HEK293 (cell line): ENCODE data around the gene WDFY2.

Experiments used
- GLI4 ChIP-seq: fragments of 450-650 bp; formaldehyde crosslinking; IDR thresholded peaks from 2 replicates; pipeline ENCODE4 v1.5.1; 2016; ENCODE audit warnings: missing biosample characterization, missing genetic modification characterization
- IKZF3 ChIP-seq: fragments of 450-650 bp; IDR thresholded peaks from 2 replicates; pipeline ENCODE4 v1.5.0; 2018; ENCODE audit warnings: missing biosample characterization, mild to moderate bottlenecking, missing genetic modification characterization, moderate library complexity
- MYNN ChIP-seq: fragments of 450-650 bp; formaldehyde crosslinking; IDR thresholded peaks from 2 replicates; pipeline ENCODE4 v1.5.1; 2016; ENCODE audit warnings: missing biosample characterization, missing genetic modification characterization, borderline replicate concordance
- OVOL3 ChIP-seq: fragments of 450-650 bp; formaldehyde crosslinking; IDR thresholded peaks from 2 replicates; pipeline ENCODE4 v1.5.1; 2016; ENCODE audit warnings: missing biosample characterization, missing genetic modification characterization
- PRDM4 ChIP-seq: fragments of 450-650 bp; formaldehyde crosslinking; IDR thresholded peaks from 2 replicates; pipeline ENCODE4 v1.5.1; 2017; ENCODE audit warnings: missing biosample characterization, missing genetic modification characterization
- SETDB1 ChIP-seq: IDR thresholded peaks from one replicate; pipeline ENCODE4 v1.6.1; 2017; ENCODE audit warnings: mild to moderate bottlenecking, low read length, moderate library complexity, mixed read lengths; ENCODE audit not compliant: insufficient read length
- TCF7L2 ChIP-seq: IDR thresholded peaks from 2 replicates; pipeline ENCODE4 v1.6.1; 2011; ENCODE audit warnings: low read depth, mild to moderate bottlenecking, inconsistent platforms, low read length, moderate library complexity, borderline replicate concordance
- YY2 ChIP-seq: fragments of 450-650 bp; formaldehyde crosslinking; IDR thresholded peaks from 2 replicates; pipeline ENCODE4 v1.5.1; 2016; ENCODE audit warnings: missing biosample characterization, missing genetic modification characterization
- ZBTB10 ChIP-seq: fragments of 450-650 bp; formaldehyde crosslinking; IDR thresholded peaks from 2 replicates; pipeline ENCODE4 v1.5.1; 2016; ENCODE audit warnings: missing biosample characterization, missing genetic modification characterization
- ZFHX2 ChIP-seq: fragments of 450-650 bp; formaldehyde crosslinking; conservative IDR thresholded peaks from 2 replicates; pipeline ENCODE4 v1.5.1; 2016; ENCODE audit warnings: missing biosample characterization, missing genetic modification characterization
- ZFP3 ChIP-seq: fragments of 450-650 bp; formaldehyde crosslinking; IDR thresholded peaks from 2 replicates; pipeline ENCODE4 v1.5.1; 2016; ENCODE audit warnings: low read depth, missing biosample characterization, missing genetic modification characterization
- ZFP37 ChIP-seq: fragments of 450-650 bp; formaldehyde crosslinking; IDR thresholded peaks from 2 replicates; pipeline ENCODE4 v1.5.1; 2016; ENCODE audit warnings: missing biosample characterization, missing genetic modification characterization
- ZNF175 ChIP-seq: fragments of 450-650 bp; formaldehyde crosslinking; IDR thresholded peaks from 2 replicates; pipeline ENCODE4 v1.5.1; 2016; ENCODE audit warnings: missing biosample characterization, missing genetic modification characterization
- ZNF214 ChIP-seq: fragments of 450-650 bp; formaldehyde crosslinking; IDR thresholded peaks from 2 replicates; pipeline ENCODE4 v1.5.1; 2017; ENCODE audit warnings: missing biosample characterization, mild to moderate bottlenecking, missing genetic modification characterization, borderline replicate concordance
- ZNF221 ChIP-seq: fragments of 450-650 bp; formaldehyde crosslinking; IDR thresholded peaks from 2 replicates; pipeline ENCODE4 v1.5.1; 2017; ENCODE audit warnings: missing biosample characterization, missing genetic modification characterization, borderline replicate concordance
- ZNF248 ChIP-seq: fragments of 450-650 bp; formaldehyde crosslinking; IDR thresholded peaks from 2 replicates; pipeline ENCODE4 v1.5.1; 2017; ENCODE audit warnings: missing biosample characterization, missing genetic modification characterization
- ZNF354C ChIP-seq: fragments of 450-650 bp; formaldehyde crosslinking; IDR thresholded peaks from 2 replicates; pipeline ENCODE4 v1.5.1; 2016; ENCODE audit warnings: missing biosample characterization, missing genetic modification characterization, low read depth, borderline replicate concordance
- ZNF404 ChIP-seq: fragments of 450-650 bp; formaldehyde crosslinking; IDR thresholded peaks from 2 replicates; pipeline ENCODE4 v1.5.1; 2017; ENCODE audit warnings: missing biosample characterization, missing genetic modification characterization
- ZNF488 ChIP-seq: fragments of 450-650 bp; formaldehyde crosslinking; IDR thresholded peaks from 2 replicates; pipeline ENCODE4 v1.5.1; 2016; ENCODE audit warnings: missing biosample characterization, missing genetic modification characterization
- ZNF561 ChIP-seq: fragments of 450-650 bp; IDR thresholded peaks from 2 replicates; pipeline ENCODE4 v1.5.1; 2018; ENCODE audit warnings: missing biosample characterization, missing genetic modification characterization, borderline replicate concordance
- ZNF654 ChIP-seq: fragments of 450-650 bp; formaldehyde crosslinking; IDR thresholded peaks from 2 replicates; pipeline ENCODE4 v1.5.1; 2016; ENCODE audit warnings: low read depth, missing biosample characterization, missing genetic modification characterization
- ZNF664 ChIP-seq: fragments of 450-650 bp; formaldehyde crosslinking; IDR thresholded peaks from 2 replicates; pipeline ENCODE4 v1.5.1; 2016; ENCODE audit warnings: missing biosample characterization, missing genetic modification characterization
- ZSCAN16 ChIP-seq: fragments of 450-650 bp; formaldehyde crosslinking; IDR thresholded peaks from 2 replicates; pipeline ENCODE4 v1.5.1; 2016; ENCODE audit warnings: missing biosample characterization, missing genetic modification characterization
- TF ChIP-seq, protein P1 (sequence below): fragments of 450-650 bp; formaldehyde crosslinking; IDR thresholded peaks from 2 replicates; pipeline ENCODE4 v1.5.1; 2016; ENCODE audit warnings: missing biosample characterization, missing genetic modification characterization, low read depth
- TF ChIP-seq, protein P2 (sequence below): fragments of 450-650 bp; IDR thresholded peaks from 2 replicates; pipeline ENCODE4 v1.5.1; 2018; ENCODE audit warnings: missing biosample characterization, missing genetic modification characterization
- TF ChIP-seq, protein P3 (sequence below): fragments of 450-650 bp; formaldehyde crosslinking; conservative IDR thresholded peaks from 2 replicates; pipeline ENCODE4 v1.5.1; 2016; ENCODE audit warnings: low read depth, missing biosample characterization, missing genetic modification characterization

WDFY2 gene

DNA sequence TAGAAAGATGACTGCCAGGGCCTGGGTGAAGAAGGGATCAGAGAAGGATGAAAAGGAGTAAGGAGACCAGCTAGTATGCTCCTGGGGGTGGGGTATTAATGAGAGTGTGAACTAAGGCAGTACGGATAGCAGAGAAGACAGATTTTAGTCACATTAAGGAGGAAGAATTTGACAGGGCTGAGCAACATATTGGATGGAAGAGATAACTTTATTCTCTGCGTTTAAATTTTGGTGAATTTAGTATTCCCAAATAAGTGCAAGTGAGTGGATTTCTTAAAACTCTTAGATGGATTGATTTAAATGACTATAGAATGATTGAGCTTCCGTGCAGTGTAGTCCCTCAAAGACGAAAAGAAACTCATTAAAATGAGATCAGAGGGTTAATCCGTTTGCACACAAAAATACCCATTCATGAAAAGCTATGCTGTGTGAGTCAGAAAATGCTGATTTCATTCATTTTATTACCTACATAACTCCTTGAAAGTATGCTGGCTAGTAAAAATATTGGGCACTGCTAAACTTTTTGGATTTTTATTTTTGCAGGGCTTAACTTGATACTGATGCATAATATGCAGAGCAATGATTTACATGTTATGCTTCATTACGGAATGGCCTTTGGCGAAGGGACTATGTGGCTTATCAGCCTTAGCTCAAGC, 54.1 kb downstream of the WDFY2 start (continued):
- TF ChIP-seq ZNF488 (tag by site-specific recombination) (no peak), ZNF561 (tag by site-specific recombination) (no peak), ZNF175 (tag by site-specific recombination) (no peak), ZNF654 (no peak), ZNF404 (tag by site-specific recombination) (no peak), SETDB1 (no peak), ZSCAN16 (tag by site-specific recombination) (no peak), ZFP3 (tag by site-specific recombination) (no peak), TCF7L2 (no peak), MYNN (tag by site-specific recombination) (no peak), ZFP37 (tag by site-specific recombination) (no peak), ZFHX2 (tag by site-specific recombination) (no peak), ZNF664 (tag by site-specific recombination) (peak; percentile 84), PRDM4 (tag by site-specific recombination) (peak; percentile 95), IKZF3 (peak; percentile 66), YY2 (tag by site-specific recombination) (no peak), ZNF221 (tag by site-specific recombination) (no peak), ZNF354C (no peak), ZNF214 (tag by site-specific recombination) (no peak), ZNF248 (tag by site-specific recombination) (no peak), OVOL3 (tag by site-specific recombination) (0 out of 2 replicates have a peak, but pooled peaks have one; percentile 38), GLI4 (no peak), ZBTB10 (tag by site-specific recombination) (no peak)
- TF ChIP-seq, protein P1, sequence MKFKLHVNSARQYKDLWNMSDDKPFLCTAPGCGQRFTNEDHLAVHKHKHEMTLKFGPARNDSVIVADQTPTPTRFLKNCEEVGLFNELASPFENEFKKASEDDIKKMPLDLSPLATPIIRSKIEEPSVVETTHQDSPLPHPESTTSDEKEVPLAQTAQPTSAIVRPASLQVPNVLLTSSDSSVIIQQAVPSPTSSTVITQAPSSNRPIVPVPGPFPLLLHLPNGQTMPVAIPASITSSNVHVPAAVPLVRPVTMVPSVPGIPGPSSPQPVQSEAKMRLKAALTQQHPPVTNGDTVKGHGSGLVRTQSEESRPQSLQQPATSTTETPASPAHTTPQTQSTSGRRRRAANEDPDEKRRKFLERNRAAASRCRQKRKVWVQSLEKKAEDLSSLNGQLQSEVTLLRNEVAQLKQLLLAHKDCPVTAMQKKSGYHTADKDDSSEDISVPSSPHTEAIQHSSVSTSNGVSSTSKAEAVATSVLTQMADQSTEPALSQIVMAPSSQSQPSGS (tag by site-specific recombination), result no peak
- TF ChIP-seq, protein P2, sequence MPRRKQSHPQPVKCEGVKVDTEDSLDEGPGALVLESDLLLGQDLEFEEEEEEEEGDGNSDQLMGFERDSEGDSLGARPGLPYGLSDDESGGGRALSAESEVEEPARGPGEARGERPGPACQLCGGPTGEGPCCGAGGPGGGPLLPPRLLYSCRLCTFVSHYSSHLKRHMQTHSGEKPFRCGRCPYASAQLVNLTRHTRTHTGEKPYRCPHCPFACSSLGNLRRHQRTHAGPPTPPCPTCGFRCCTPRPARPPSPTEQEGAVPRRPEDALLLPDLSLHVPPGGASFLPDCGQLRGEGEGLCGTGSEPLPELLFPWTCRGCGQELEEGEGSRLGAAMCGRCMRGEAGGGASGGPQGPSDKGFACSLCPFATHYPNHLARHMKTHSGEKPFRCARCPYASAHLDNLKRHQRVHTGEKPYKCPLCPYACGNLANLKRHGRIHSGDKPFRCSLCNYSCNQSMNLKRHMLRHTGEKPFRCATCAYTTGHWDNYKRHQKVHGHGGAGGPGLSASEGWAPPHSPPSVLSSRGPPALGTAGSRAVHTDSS (tag by site-specific recombination), result no peak
- TF ChIP-seq, protein P3, sequence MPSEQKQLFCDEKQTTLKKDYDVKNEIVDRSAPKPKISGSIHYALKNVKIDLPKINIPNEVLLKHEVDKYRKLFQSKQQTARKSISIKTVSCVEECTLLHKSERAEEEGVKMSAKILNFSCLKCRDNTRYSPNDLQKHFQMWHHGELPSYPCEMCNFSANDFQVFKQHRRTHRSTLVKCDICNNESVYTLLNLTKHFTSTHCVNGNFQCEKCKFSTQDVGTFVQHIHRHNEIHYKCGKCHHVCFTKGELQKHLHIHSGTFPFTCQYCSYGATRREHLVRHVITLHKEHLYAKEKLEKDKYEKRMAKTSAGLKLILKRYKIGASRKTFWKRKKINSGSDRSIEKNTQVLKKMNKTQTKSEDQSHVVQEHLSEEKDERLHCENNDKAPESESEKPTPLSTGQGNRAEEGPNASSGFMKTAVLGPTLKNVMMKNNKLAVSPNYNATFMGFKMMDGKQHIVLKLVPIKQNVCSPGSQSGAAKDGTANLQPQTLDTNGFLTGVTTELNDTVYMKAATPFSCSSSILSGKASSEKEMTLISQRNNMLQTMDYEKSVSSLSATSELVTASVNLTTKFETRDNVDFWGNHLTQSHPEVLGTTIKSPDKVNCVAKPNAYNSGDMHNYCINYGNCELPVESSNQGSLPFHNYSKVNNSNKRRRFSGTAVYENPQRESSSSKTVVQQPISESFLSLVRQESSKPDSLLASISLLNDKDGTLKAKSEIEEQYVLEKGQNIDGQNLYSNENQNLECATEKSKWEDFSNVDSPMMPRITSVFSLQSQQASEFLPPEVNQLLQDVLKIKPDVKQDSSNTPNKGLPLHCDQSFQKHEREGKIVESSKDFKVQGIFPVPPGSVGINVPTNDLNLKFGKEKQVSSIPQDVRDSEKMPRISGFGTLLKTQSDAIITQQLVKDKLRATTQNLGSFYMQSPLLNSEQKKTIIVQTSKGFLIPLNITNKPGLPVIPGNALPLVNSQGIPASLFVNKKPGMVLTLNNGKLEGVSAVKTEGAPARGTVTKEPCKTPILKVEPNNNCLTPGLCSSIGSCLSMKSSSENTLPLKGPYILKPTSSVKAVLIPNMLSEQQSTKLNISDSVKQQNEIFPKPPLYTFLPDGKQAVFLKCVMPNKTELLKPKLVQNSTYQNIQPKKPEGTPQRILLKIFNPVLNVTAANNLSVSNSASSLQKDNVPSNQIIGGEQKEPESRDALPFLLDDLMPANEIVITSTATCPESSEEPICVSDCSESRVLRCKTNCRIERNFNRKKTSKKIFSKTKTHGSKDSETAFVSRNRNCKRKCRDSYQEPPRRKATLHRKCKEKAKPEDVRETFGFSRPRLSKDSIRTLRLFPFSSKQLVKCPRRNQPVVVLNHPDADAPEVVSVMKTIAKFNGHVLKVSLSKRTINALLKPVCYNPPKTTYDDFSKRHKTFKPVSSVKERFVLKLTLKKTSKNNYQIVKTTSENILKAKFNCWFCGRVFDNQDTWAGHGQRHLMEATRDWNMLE (tag by site-specific recombination), result no peak; the same call in 1 of the 2 replicates
